RWPE2 (cell line): ENCODE measurements around the gene EMC1.
A peak's percentile ranks its signal among the peaks of the same experiment; 100 is the strongest.

Source experiments
- ATAC-seq: fragments of 200-7000 bp; cut with Tn5 transposase; 3 replicates; pipeline ENCODE4 v1.9.1; 2021; ENCODE audit warnings: low read depth
- DNase-seq: peaks from one replicate; pipeline ENCODE4 v3.0.0-alpha.2; 2020; ENCODE audit warnings: low spot score
- H3K27ac ChIP-seq: fragments of 450-650 bp; 2 replicates; pipeline ENCODE4 v1.5.1; 2017; ENCODE audit warnings: mild to moderate bottlenecking; ENCODE audit not compliant: poor library complexity, severe bottlenecking
- H3K27me3 ChIP-seq: fragments of 250-450 bp; sonication (Bioruptor Pico); 2 replicates; pipeline ENCODE4 v1.5.1; 2021; ENCODE audit warnings: mild to moderate bottlenecking, moderate library complexity; ENCODE audit not compliant: insufficient read depth, poor library complexity, severe bottlenecking
- H3K36me3 ChIP-seq: fragments of 250-450 bp; sonication (Bioruptor Pico); 2 replicates; pipeline ENCODE4 v1.5.1; 2020; ENCODE audit warnings: low read depth, mild to moderate bottlenecking, moderate library complexity
- H3K4me1 ChIP-seq: fragments of 250-450 bp; sonication (Bioruptor Pico); 2 replicates; pipeline ENCODE4 v1.5.1; 2021; ENCODE audit warnings: mild to moderate bottlenecking, moderate library complexity; ENCODE audit not compliant: insufficient read depth, poor library complexity, severe bottlenecking
- H3K4me3 ChIP-seq: fragments of 250-450 bp; sonication (Bioruptor Pico); 2 replicates; pipeline ENCODE4 v1.5.1; 2021; ENCODE audit warnings: mild to moderate bottlenecking, moderate library complexity; ENCODE audit not compliant: severe bottlenecking
- H3K9me3 ChIP-seq: fragments of 250-450 bp; sonication (Bioruptor Pico); 2 replicates; pipeline ENCODE4 v1.5.1; 2021; ENCODE audit warnings: mild to moderate bottlenecking, moderate library complexity; ENCODE audit not compliant: severe bottlenecking
- TF ChIP-seq, protein P1 (sequence below): fragments of 450-650 bp; IDR thresholded peaks from one replicate; pipeline ENCODE4 v1.5.1; 2017; ENCODE audit warnings: mild to moderate bottlenecking, moderate library complexity; ENCODE audit not compliant: poor library complexity, severe bottlenecking

Gene EMC1

DNA sequence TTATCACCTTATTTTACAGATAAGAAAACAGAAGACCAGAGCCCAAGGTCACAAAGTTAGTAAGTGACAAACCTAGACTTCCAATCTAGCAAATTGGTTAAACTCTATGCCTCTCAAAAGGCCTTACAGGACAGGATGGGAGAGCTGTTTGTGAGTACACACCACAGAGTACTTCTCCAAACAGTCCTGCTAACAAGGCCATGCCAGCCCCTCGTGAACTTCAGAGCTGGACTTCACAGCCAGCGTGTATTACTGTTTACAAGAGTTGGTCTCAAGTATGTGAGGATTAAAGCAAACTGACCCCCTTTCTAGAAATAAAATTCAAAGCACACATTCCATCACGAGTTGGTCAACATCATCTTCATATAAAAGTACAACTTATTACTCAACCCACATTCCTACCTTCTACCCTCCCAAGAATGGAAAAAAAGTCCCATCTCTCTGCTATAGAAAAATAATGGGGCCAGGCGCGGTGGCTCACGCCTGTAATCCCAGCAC is 21.4 kb downstream of the EMC1 start:
- ATAC-seq (no peak), DNase-seq (no peak)
- no peaks in the 10 kb centered on the region for H3K4me1 ChIP-seq
- peaks cover 97% of the 10 kb centered on the region for H3K36me3 ChIP-seq
- no peaks in the 10 kb centered on the region for H3K27me3 ChIP-seq
- TF ChIP-seq, protein P1, sequence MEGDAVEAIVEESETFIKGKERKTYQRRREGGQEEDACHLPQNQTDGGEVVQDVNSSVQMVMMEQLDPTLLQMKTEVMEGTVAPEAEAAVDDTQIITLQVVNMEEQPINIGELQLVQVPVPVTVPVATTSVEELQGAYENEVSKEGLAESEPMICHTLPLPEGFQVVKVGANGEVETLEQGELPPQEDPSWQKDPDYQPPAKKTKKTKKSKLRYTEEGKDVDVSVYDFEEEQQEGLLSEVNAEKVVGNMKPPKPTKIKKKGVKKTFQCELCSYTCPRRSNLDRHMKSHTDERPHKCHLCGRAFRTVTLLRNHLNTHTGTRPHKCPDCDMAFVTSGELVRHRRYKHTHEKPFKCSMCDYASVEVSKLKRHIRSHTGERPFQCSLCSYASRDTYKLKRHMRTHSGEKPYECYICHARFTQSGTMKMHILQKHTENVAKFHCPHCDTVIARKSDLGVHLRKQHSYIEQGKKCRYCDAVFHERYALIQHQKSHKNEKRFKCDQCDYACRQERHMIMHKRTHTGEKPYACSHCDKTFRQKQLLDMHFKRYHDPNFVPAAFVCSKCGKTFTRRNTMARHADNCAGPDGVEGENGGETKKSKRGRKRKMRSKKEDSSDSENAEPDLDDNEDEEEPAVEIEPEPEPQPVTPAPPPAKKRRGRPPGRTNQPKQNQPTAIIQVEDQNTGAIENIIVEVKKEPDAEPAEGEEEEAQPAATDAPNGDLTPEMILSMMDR: no peak
- H3K27ac ChIP-seq: no peak overlapping the region
- H3K4me3 ChIP-seq: no peak overlapping the region
- H3K9me3 ChIP-seq: no peaks in the 10 kb centered on the region

DNA sequence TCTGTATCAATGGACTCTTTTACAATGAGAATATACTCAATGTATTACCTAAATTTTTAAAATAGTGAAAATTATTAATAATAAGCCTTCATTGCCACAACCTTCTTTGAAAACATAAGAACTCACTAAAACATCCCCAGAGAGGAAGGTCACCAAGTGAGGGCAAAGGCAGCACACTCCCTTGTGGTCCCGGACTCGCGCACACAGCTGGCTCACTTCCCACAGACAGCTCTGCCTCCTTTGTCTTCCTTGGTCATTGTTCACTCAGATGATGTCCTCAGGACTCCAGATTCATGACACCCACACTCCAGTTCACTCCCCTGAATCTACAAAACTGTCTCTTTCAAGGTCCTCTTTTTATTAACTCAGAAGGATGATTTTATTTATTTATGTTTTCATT is 22.1 kb downstream of the EMC1 start:
- ATAC-seq (no peak), DNase-seq (no peak)
- H3K27ac ChIP-seq: no peak overlapping the region
- peaks cover 97% of the 10 kb centered on the region for H3K36me3 ChIP-seq
- TF ChIP-seq, protein P1: no peak
- no peak overlapping the region for H3K4me3 ChIP-seq
- no peaks in the 10 kb centered on the region for H3K9me3 ChIP-seq
- H3K4me1 ChIP-seq: no peaks in the 10 kb centered on the region
- H3K27me3 ChIP-seq: no peaks in the 10 kb centered on the region

DNA sequence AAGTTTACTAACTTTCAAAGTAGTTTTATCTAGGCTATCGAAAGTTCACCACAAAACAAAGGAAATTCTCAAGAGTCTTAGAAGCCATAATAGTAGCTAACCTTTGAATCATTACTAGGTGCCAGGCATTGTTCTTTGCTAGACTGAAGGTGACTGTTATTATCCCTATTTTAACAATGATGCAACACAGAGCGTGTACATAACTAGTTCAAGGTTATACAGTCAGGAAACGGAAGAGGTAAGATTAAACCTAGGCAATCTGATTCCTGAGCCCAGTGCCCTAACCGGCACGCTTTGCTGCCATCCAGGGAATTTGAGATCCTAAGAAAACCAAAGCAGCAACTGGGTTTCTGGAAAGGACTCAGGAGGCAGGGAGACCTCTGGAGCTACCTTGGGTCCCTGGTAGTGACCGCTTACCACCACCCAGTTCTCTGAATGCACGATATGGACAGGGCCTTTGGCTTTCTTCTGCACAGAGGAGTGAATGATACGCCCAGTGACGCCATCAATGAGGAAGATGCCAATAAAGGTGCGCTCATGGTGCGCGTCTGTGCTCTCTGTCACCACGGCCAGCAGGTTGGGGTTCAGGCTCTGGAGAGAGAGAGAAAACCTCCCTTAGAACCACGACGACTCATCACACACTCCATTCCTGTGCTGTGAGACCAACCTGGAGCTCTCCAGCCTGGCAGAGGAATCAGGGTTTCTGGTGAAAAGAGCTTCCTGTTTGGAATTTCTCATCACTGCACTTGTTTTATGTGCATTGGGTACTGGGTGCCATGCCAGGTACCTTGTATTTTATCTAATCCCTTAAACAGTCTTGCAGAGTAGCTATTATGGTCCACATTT is 28.1 kb downstream of the EMC1 start:
- DNase-seq (no peak), ATAC-seq (peak; percentile 25; the same call in 1 of the 3 replicates)
- Histone ChIP-seq H3K27me3 (no peaks in the 10 kb centered on the region), H3K4me1 (no peaks in the 10 kb centered on the region), H3K27ac (no peak overlapping the region), H3K9me3 (no peaks in the 10 kb centered on the region), H3K36me3 (peaks cover 96% of the 10 kb centered on the region), H3K4me3 (no peak overlapping the region)
- TF ChIP-seq, protein P1: no peak

DNA sequence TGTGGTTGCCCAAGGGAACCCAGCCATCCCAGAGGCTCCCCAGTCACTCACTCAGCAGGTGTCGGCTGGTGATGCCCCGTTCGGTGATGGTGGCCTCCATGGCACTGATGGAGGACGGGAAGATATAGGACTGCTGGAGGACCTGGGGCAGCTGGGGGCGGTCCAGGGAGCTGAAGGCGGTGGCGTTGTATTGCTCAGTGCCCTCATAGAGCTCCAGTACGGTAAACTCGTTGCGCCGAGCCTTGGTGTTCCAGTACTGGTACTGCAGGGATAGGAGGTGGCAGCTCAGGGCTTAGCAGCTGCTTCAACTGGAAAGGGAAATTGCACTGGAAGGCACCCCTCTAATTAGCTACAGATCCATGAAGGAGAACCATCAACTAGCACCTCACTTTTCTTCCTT is 28.8 kb downstream of the EMC1 start:
- H3K9me3 ChIP-seq: no peaks in the 10 kb centered on the region
- H3K4me3 ChIP-seq: no peak overlapping the region
- no peak overlapping the region for H3K27ac ChIP-seq
- H3K27me3 ChIP-seq: no peaks in the 10 kb centered on the region
- TF ChIP-seq, protein P1: no peak
- no peaks in the 10 kb centered on the region for H3K4me1 ChIP-seq
- DNase-seq (no peak), ATAC-seq (no peak)
- H3K36me3 ChIP-seq: peaks cover 96% of the 10 kb centered on the region

DNA sequence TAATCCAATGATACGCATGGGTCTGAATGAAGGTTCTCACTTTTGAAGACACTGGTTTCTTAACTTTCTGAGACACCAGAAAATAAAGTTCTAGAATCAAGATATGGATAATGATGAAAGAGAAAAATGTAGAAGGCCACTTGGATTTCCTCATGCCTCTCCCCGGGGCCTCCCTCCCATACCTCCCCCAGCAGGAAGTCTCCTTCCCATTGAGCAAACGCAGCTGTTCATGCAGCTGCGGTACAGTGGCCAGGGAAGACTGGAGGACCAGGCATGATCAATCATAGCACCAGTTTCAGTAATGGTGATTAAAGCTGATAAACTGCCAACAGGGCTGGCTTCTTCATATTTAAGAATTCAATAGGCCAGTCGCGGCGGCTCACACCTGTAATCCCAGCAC is 30.3 kb downstream of the EMC1 start:
- H3K4me1 ChIP-seq: no peaks in the 10 kb centered on the region
- no peaks in the 10 kb centered on the region for H3K27me3 ChIP-seq
- ATAC-seq (no peak), DNase-seq (no peak)
- peaks cover 94% of the 10 kb centered on the region for H3K36me3 ChIP-seq
- no peak overlapping the region for H3K4me3 ChIP-seq
- no peak overlapping the region for H3K27ac ChIP-seq
- no peaks in the 10 kb centered on the region for H3K9me3 ChIP-seq
- TF ChIP-seq, protein P1: no peak
